NCI-H1417 (cell line): ENCODE data around the gene DLG2.

Source experiments
- DNase-seq, 3 experiments: peaks; one replicate each; lab custom pipeline; 2025; lab: John Stamatoyannopoulos, UW

Gene DLG2

DNA sequence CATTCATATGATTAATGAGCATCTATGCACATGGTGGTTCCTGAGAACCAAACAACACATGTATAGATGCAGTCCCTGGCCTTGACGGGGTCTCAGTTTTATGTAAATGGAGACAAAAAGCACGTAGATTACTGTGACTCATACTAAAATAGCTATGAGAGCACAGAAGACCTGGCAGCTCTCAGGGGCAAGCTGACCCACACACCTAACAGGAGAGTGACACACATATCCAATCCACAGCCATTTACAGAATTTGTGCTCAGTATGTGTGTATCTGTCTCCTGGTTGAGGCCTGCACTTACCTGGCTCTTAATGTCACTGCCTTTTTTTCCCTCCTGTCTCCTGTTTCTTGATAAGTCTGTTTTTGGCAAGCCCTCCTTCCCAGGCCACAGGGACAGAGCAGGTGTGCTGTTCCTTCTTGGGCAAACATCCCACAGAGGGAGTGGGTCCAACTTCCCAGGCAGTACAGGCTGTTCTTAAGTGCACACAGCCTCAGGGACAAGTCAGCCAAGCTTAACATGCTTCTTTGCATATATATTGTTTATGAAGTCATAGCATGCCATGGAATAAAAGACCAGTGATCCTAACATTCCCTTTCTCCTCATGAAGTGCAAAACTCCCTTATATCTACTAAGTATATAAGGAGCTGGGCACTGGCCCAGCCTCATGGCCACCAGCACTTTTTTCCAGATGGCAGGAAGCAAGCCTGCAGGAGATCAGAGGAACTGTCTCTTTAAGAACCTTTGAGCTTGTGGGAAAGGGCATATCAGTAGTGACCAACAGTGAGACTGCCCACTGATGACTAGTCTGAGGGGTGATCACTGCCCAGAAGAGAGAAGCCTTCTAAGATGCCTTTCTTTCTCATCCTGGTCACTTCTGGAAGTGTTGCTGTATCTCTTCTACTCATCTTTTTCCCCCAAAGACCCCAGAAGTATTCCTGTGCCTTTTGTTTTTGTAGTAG lies 2216.3 kb downstream of the DLG2 start:
- DNase-seq = no peak

DNA sequence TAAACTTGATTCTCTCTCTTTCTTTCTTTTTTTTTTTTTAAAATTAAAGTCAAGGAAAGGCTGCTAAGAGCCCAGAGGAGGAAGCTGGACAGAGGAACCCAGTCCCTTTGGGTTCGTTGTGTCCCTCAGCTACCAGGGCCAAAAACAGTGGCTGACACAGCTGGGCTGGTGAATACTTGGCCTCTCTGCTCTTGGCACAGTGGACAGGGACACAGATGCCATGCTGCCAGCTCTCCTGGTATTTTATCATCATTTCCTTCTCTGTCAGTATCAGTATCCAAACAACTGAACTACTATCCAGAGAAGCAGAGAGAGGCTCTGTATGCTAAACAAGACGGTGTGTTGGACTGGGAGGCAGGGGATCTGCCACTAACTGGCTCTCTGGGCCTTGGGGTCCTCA lies 2217.3 kb downstream of the DLG2 start:
- DNase-seq = no peak

DNA sequence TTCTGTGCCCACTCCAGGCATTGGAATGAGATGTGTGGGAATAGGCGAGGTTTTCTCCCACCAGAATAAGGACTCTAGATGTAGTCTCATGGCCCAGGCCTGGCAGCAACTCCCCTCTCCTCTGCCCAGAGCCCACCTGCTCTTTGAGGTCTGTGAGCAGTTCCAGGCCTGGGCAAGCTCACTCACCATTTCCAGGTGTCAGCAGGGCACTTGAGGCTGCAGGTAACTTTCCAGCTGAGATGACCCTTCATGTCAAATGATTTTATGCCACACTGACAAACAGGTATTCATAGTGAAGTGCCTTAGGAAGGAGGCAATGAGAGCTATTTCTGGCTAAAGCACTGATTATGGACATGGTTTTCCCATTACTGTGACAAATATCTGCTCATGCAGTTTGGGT lies 2217.7 kb downstream of the DLG2 start:
- DNase-seq = peak in 1 of 3 experiments; percentile 39

- DNase-seq = no peak
Measured at GRCh38 chr11:83408946-83409345, 2218.2 kb downstream of the DLG2 start.
